HG03442 (cell line): ENCODE results near the gene OSBPL5.
"Not testable (repeated sequence)": the region's sequence is repeated elsewhere in the genome, so short reads cannot be mapped to it uniquely, and the experiment has no call there.

ENCODE experiments used
- ATAC-seq: cut with Tn5 transposase; IDR thresholded peaks from one replicate; pipeline ENCODE4 v1.9.1; 2021; ENCODE audit warnings: mild to moderate bottlenecking, moderate library complexity; ENCODE audit not compliant: unreplicated experiment

OSBPL5 gene

DNA sequence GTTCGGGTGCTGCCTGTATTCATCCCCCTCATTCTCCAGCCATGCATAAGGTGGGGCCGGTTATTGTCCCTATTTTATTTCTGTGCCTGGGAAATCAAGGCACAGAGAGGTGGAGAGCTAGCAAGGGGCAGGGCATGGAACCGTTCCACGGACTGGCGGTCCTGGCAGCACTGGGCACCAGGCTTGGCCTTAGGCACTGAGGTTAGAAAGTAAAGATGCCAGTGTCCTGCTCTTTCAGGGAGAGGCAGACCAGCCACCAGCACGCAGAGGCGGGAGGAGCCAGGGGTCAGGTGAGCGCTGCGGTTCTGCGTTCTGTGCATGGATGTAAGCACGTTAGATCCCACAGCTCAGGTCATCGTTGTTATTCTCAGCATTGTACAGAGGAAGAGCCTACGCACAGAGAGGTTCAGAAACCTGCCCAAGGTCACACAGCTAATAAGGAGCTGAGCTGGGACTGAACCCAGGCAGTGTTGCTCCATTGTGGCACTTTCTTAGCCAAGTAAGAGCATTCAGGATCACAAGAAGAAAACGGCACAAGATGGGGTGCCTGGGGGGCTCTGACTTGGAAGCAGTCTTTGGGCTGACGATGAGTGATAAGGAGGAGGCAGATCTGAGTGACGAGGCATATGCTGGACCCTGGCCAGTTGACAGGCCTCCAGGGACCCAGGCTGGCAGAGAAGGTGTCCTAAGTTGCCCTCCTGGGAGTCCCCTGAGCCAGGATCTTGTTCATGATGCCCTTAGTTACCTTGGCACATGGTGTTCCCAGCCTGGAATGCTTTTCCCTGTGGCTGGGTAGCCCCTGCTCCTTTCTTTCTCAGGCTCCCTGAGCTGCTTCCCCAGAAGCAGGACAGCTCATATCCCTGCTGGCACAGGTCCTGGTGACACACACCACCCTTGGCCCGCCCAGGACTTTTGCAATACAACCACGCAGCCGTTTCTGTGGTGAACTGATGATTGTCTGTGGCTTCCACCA, 41.1 kb downstream of the OSBPL5 start:
- ATAC-seq, result no peak

DNA sequence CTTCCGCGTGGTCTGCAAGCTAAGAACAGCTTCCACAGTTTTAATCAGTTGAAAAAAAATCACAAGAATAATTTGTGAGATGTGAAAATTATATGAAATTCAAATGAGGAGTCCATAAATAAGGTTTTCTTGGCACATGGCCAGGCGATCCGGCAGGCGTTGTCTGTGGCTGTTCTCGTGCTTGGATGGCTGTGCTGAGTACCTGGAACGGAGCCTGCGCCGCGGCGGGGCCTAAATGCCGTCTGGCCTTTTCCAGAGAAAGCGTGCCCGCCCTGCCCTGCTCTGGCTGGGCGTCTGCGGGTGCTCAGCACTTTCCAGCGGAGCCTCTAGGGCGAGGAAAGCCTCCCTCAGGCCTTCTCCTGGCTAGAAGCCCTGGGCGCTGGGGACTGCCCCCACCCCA, 41.8 kb downstream of the OSBPL5 start:
- ATAC-seq, result no peak

DNA sequence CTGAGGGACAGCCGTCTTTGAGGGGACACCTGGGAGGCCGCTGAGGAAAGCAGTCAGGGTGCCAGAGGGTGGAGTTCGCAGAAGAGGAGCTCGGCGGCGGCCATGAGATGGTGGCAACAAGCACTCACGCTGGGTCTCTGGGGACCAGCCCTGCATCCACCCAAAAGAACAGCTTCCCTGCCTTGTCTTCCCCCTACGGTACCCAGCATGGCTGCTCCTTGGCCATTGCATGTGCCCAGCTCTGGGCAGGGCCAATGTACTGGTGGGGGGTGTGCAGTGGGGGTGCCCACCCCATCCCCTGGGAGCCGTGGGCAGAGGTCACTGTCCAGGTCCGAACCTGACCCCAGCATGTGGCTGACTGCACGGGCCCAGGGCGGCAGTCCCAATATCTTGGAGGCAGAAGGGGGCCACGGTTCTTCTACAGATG, 42.3 kb downstream of the OSBPL5 start:
- no peak for ATAC-seq

DNA sequence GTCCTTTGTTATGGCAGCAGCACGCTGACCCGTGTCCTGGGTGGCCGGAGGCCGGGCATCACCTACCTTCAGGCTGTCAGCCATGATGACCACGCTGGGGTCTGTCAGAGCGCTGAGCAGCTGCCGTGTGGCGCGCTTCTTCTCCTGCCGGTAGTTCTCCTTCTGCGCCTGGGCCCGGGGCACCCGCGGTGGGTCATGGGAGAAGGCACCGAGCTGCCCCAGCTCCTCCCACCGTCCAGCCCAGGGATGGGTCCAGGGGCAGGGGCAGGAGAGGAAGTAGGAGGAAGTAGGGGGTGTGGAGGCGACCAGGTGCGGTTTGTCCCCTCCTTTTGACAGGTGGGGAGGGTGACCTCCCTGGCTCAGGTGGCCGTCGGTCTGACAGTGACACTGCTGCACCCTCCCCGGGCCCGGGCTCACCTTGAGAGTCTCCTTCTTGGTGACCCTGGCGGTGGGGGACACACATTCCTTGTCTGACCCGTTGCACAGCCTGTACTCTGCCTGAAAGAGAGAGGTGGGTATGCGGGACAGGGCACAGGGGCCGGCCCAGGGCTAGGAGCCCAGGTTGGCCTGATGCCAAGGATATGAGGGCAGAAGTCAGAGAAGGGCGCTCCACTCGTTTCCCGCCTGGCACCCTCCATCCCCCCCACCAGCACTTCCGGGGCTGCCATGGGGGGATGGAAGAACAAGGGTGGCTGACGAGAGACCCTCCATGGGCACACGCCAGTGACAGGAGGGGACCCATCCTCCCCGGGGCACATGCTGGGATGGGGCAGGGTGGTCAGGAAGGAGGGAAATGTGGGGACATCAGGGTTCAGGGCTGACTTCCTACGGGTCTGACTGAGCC, 43.0 kb downstream of the OSBPL5 start:
- no peak for ATAC-seq

DNA sequence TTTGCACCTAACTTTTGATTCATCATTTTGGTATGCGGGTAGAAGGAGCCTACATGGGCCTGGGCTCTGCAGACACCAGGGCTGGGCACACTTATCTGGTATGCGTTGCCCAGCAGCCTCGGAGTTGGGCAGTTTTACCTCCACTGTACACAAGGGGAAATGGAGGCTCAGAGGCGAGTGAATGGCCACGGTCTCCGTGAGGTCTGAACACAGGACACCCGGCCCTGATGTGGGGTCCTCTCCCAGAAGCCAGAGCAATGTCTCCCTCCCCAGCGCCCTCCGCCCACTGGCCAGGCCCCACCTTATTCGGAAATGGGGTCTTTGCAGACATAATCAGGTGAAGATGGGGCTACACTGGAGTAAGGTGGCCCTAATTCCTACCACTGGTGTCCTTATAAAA, 43.7 kb downstream of the OSBPL5 start:
- ATAC-seq, result no peak

DNA sequence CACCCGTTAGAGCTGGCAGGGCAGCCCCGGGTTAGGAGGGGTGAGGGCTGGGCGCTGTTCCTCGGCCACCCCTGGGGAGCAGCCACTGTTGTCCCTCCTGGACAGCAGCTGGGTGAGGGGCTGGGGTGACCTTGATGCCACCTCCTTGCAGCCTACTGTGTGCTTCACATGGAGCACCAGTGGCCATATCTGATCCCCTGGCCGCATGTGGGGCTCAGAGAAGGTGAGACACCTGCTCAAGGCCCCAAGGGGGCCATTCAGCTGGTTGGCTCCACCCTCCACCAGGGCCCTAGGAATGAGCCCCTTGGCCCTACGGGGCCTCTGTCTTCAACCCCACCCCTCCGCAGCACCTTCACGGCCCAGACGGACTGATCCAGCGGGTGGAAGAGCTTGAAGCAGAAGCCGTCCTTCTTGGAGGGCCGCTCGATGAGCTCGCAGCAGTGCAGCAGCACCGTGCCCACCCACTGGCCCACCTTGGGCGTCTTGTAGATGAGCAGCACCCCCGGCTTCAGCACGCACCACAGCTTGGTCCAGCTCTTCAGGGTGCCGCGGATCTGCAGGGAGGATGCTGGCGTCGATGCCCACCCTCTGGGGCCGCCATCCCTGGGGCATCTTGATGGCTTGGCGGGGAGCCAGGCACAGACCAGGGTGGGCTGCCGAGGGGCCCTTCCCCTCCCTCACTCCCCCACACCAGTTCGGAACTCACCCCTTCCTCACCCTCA, 44.9 kb downstream of the OSBPL5 start:
- ATAC-seq, result no peak

DNA sequence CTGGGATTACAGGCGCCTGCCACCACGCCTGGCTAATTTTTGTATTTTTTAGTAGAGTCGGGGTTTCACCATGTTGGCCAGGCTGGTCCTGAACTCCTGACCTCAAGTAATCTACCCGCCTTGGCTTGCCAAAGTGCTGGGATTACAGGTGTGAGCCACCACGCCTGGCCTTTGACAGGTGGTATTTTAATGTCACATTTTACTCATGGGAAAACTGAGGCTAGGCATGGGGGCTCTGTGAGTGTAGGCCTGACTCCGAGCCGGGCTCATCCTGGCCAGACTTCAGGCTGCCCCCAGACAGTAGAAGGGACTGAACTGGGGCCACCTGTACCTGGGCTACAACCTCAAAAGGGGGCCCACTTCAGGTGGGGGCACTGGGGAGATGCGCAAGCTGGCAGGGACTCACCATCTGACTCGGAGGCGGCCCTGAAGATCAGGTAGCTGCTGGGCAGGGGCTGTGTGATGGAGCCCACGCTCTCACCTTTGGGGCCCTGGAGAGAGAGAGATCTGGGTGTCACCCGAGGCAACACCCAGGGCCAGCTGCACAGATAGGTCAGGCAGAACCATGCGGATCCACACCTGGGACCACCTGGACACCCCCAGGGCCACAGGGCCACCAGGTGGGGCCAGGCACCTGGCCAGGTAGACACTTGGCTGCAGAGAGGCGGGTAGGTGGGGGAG, 45.8 kb downstream of the OSBPL5 start:
- no peak for ATAC-seq

DNA sequence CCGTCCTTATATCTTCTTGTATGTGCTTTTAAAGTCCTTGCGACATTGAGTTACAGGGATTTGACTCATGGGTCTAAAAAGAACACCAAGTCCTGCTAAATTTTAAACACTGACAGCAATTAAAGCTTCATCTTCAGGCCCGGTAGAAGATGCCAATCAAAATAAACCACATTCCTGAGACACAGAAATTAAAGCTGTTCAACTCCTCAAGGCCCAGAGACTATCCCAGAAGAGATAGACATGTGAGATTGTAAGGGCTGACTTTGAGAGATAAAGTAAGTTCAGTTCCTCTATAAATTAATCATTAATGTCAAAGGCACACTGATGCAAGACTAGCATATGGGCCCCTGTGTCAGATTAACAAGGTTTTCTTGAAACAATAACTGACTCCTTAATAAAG, 49.8 kb downstream of the OSBPL5 start:
- no peak for ATAC-seq

DNA sequence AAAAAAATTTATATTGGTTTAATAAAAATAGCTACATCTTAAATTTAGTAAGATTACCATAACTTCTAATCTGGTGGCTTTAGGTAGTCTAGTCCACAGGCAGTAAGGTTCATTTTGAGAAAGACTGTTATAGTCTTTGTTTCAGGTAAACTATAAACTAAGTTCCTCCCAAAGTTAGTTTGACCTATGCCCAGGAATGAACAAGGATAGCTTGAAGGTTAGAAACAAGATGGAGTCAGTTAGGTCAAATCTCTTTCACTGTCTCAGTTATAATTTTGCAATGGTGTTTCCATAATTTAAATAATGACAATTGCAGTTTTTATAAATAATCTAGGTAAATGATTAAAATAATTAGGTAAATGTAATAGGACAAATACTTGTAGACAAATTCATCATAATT, 51.4 kb downstream of the OSBPL5 start:
- not testable (repeated sequence) for ATAC-seq

DNA sequence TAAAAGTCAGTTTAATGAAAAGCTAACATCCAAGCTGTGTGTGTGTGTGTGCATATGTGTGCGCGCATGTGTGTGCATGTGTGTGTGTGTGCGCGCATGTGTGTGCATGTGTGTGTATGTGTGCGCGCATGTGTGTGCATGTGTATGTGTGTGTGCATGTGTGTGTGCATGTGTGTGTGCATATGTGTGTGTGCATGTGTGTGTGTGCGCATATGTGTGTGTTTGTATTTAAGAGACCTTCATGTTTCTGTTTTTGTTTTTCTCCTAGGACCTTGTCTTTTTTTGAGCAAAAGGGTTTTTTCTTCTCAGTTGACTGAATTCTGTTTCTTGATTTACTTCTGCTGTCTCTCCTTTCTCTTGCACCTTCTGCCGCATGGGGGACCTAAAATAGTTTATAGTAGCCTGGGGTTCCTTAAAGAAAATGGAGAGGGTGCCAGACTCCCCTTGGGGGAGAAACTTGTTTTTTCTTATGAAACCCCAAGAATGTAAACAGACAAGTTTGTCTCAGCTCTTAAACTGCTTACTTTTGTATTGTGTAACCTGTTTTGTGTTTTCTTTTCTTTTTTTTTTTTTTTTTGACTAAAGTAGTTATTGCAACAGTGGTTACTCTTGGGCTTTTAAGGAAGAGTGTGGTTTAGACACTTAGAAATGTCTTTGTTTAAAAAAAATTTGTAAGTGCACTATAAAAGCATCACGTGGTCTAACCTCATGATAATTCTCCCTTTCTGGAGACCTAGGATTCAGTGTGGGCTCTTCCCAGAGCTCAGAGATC, 53.0 kb downstream of the OSBPL5 start:
- no peak for ATAC-seq

DNA sequence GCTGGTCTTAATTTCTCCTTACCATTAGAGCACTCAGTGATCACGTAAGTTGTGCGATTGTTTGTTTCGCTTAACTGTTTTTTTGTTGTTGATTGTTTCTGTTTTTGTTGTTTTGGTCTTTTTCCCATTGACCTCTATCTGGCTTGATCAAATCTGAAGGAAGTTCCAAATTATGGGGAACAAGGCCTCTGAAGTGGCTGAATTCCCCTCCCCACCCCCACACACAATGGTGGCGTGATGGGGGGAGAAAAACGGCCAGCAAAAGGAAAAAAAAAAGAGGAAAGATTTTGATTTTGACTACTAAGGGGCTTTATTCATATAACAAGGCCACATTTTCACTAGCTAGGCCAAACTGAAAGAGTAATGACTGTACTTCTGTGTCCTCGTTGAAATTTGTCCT, 53.6 kb downstream of the OSBPL5 start:
- ATAC-seq, result no peak

DNA sequence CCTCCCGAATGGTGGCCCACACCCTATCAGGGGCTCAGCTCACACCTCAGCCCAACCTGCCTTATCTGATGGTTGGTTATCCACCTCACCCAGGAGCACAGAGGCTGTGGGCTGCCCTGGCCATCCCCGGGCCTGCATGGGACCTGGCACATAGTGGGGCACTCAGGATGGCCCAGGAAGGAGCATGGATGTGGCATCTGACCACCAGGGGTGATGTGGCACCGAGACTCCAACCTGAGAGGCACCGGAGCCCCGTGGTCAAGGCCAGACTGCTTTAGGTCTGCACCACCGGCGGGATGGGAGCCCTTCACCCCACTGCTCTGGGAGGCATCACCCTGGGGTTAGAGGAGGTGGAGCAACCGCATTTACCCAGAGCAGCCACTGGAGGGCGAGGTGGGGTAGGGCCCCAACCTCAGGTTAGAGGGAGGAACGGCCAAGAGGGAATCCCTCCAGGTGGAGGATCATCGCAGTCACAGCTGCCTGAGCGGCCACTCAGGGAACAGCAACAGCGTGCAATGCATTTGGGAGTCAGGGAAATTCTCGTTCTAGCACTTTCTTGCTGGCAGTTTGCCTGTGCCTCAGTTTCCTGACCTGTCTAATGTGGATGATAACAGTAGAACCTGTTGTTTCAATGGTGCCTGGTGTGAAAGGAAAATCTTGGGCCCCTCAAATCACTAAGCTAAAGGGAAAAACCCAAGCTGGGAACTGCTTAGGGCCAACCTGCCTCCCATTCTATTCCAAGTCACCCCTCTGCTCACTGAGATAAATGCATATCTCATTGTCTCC, 55.0 kb downstream of the OSBPL5 start:
- no peak for ATAC-seq

DNA sequence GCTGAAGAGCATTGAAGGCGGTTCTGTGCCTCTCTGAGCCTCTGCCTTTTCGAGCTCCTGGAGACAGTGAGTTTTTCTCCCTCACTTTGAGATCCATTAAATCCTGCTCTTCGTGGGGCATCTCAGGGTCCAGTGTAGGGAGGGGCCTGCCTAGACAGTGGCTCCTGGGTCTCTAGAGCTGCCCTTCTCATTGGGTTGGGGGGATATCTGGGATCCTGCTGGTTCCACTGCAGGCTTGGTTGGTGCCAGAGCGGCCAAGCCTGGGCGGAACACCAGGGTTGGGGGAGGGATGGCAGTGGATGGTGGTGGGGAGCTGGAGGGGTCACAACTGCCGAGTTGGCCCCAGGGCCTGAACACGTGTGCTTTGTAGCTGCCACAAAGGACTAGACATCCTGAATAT, 55.7 kb downstream of the OSBPL5 start:
- no peak for ATAC-seq

DNA sequence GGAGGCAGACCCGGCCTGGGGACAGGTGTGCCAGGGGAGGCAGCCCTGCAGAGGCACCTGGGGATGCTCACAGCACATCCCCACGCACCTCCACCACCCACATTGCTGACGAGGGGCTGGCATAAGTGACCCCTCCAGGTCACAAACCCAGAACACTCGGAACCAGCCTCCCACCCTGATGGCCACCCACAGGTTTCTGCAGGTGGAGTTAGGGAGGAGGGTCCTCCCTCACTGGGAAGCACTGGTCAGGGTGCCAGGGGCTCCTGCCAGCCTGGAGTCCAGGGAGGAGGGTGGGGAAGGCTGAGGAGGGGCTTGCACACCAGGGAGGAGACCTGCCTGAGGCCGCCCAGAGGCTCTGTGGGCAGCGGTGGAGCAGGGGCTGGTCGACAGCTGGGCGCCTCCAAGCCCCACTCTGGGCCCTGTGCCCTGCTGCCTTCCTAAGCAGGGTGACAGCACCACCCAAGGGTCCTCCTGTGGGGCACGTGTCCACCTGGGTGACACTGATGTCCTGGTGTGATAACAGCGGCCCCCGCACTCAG, 56.9 kb downstream of the OSBPL5 start:
- no peak for ATAC-seq

DNA sequence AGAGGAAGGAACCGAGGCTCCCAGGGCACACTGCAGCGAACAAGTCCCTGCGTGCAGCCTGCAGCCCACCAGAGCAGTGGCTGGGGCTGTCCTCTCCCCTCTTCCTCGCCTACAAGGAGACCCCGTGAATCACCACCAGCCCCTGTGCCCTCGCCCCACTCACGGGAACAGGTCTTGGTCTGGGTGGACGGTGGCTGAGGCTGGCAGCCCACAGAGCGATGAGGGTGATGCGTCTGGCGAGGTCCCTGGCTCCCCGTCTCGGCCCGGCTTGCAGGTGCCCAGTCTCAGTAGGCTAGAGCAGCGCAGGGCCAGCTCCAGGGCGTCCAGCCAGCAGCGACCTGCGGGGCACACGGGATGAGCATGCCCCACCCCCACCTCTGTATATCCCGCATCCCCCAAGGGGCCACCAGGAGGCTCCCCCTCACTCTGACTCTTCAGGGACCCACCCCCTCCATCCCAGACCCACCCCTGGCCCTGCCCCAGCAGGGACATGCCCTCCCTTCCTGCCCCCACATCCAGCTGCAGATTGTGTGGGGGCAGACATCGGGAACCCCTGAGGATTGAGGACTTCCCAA, 57.4 kb downstream of the OSBPL5 start:
- ATAC-seq, result no peak

DNA sequence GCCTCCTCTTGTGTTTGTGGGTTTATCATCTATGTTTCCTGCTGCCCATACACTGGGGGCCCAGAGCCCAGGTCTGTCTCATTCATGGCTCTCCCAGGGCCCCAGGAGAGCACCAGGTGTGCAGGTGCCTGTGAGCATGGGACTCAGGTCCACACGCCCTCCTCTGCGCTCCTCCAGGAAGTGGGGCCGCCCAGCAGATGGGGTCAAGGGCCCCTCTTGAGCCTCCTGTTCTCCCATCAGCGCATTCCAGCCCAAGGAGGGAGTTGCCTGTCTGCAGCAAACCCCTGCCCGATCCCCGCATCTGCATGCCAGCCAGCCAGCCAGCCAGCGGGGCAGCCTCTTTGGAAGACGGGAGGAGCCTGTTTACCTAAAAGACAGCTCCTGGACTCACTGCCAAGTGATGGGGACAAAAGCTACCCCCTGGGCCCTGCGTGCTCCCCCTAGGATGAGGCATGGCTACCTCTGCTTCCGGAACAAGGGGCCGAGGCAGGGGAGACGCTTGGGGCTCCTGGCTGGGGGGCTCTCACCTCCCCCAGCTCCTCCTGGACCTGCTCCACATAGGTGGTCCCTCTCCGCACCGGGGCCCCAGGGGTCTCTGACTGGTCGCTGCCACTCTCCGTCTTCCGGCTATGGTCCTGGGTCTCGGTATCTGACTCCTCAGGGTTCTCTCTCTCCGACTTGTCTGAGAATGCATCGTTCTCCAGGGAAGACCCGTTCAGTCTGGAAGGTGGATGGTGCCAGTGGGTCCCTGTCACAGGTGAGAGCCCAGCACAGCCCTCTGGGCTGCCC, 58.2 kb downstream of the OSBPL5 start:
- ATAC-seq, result no peak
